ENCODE results near the gene GPN1.
"Not testable (repeated sequence)": the region's sequence is repeated elsewhere in the genome, so short reads cannot be mapped to it uniquely, and the experiment has no call there.

Gene GPN1

DNA sequence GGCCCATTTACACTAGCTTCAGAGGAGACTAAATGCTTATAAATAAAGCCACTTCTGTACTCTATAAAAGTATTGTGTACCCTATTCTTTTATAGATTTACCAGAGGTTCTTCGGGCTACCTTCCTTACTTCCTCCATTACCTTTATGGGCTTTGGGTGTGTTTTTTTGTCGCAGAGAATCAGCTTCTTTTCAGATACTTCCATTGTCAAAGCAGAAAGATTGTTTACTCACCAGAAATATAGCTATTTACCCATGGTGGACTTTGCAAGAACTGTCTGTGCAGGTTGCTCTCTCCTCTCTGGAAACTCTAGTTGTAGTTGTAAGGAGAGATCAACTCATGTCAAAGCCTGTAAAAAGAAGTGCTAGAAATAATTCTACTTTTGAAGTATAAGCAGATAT, 14.9 kb upstream of the GPN1 start:
- TF ChIP-seq, protein P1, sequence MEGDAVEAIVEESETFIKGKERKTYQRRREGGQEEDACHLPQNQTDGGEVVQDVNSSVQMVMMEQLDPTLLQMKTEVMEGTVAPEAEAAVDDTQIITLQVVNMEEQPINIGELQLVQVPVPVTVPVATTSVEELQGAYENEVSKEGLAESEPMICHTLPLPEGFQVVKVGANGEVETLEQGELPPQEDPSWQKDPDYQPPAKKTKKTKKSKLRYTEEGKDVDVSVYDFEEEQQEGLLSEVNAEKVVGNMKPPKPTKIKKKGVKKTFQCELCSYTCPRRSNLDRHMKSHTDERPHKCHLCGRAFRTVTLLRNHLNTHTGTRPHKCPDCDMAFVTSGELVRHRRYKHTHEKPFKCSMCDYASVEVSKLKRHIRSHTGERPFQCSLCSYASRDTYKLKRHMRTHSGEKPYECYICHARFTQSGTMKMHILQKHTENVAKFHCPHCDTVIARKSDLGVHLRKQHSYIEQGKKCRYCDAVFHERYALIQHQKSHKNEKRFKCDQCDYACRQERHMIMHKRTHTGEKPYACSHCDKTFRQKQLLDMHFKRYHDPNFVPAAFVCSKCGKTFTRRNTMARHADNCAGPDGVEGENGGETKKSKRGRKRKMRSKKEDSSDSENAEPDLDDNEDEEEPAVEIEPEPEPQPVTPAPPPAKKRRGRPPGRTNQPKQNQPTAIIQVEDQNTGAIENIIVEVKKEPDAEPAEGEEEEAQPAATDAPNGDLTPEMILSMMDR (IDR thresholded peaks at IDR 0.05; ENCODE audit: low read depth, low read length, missing control alignments) = no peak

GRCh38 chr2:27615316-27615715, 13.5 kb upstream of the GPN1 start:
- DNase-seq (ENCODE audit: low read depth) = no peak
- H3K4me3 ChIP-seq (ENCODE audit: low read depth, low read length) = no peak overlapping the region
- TF ChIP-seq, protein P1 (IDR thresholded peaks at IDR 0.05; ENCODE audit: low read depth, low read length, missing control alignments) = no peak

More for the DNA sequence above, 14.9 kb upstream of the GPN1 start:
- DNase-seq (ENCODE audit: low read depth) = no peak
- H3K4me3 ChIP-seq (ENCODE audit: low read depth, low read length) = no peak overlapping the region

- no peak for DNase-seq (ENCODE audit: low read depth)
- H3K4me3 ChIP-seq (ENCODE audit: low read depth, low read length) = no peak overlapping the region
- TF ChIP-seq, protein P1 (IDR thresholded peaks at IDR 0.05; ENCODE audit: low read depth, low read length, missing control alignments) = no peak
These were observed 7.3 kb upstream of the GPN1 start for GRCh38 chr2:27621524-27621923.

DNA sequence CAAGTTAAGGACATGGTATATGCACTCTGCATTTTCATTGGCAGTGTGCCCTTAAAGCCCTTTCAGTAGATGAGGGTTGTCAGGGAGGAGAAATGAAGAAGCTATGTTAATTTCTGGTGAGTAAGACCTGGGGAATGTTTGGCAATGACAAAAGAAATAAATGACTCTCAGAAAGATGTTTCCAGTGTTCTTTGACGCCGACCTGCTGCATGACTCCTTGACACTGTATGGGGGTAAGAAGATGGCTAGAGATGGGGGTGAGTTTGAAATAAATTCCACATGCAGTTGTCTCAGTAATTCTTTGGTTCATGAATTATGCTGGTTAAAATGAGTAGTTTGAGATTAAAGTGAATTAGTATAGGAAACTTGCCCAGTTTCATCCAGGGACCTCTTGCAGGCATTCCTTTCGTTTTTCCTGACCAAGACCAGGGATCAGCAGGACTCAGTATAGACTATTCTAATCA, 5.9 kb upstream of the GPN1 start:
- DNase-seq (ENCODE audit: low read depth) = no peak
- TF ChIP-seq, protein P1 (IDR thresholded peaks at IDR 0.05; ENCODE audit: low read depth, low read length, missing control alignments) = no peak
- no peak overlapping the region for H3K4me3 ChIP-seq (ENCODE audit: low read depth, low read length)

DNA sequence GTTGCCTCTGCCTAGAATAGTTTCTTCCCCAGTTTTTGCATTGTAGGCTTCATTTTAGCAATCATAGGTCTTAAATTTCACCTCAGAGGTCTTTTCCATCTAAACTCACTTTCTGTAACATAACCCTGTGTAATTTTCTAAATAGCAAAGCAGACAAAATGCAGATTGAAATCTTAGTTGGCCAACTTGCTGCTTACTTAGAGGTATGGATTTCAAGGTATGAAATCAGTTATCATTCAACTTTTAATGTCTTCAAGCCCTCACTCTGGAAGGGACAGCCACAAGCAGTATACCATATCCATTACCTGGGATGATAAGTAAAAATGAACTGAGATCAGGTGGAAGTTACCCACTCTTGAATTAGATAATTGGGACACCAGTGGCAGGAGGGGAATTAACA, 3.9 kb upstream of the GPN1 start:
- H3K4me3 ChIP-seq (ENCODE audit: low read depth, low read length) = no peak overlapping the region
- TF ChIP-seq, protein P1 (IDR thresholded peaks at IDR 0.05; ENCODE audit: low read depth, low read length, missing control alignments) = no peak
- DNase-seq (ENCODE audit: low read depth) = no peak

DNA sequence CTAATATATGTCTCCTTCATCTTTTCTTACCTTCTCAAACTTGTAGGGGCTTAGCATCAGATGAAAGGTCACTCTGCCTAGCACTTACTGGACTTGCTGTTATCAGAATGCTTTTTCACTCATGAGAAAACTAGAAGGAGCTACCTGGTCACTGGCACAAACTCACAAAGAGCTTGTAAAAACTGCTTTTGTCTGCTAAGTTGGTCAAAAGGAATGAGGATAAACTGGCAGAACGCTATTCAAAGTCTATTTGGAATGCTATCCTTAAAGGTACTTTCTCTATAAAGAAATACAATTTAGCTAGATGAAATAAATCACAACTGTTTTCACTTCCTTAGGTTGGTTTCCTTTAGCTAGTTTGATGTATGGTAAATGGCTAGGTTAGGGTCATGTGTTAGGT, 2.5 kb upstream of the GPN1 start:
- DNase-seq (ENCODE audit: low read depth) = not testable (repeated sequence)

GRCh38 chr2:27626921-27627320, 1.9 kb upstream of the GPN1 start:
- H3K4me3 ChIP-seq (ENCODE audit: low read depth, low read length); DNase-seq (ENCODE audit: low read depth): not testable (repeated sequence)

More for the DNA sequence above, 2.5 kb upstream of the GPN1 start:
- not testable (repeated sequence) for H3K4me3 ChIP-seq (ENCODE audit: low read depth, low read length)

GRCh38 chr2:27627963-27628766, 685 bp upstream of the GPN1 start:
- DNase-seq (ENCODE audit: low read depth) = no peak
- H3K4me3 ChIP-seq (ENCODE audit: low read depth, low read length) = peak overlapping the region; percentile 95
- TF ChIP-seq, protein P1 (IDR thresholded peaks at IDR 0.05; ENCODE audit: low read depth, low read length, missing control alignments) = no peak

DNA sequence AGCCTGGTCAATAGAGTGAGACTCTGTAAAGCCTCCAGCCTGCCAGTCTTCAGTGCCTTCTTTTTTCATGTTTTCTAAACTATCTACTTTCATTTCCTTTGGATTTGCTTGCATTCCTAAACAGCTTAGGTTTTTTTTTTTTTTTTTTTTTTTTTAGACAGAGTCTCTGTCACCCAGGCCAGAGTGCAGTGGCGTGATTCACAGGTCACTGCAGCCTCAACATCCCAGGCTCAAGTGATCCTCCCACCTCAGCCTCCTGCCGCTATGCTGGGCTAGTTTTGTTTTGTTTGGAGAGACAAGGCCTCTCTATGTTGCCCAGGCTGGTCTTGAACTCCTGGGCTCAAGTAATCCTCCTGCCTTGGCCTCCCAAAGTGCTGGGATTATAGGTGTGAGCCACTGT, 1.4 kb downstream of the GPN1 start:
- DNase-seq (ENCODE audit: low read depth); H3K4me3 ChIP-seq (ENCODE audit: low read depth, low read length): not testable (repeated sequence)

Data from GM12864 (cell line).